Gastrocnemius medialis (tissue), 4 donors: ENCODE data around the gene SRGN. TPM values are rescaled to one million over a fixed set of nuclear protein-coding genes. Genes with fewer than 3 reads are reported as not detected.

ENCODE experiments used
- ATAC-seq, 2 donors: fragments of 150-250 bp; one replicate each; pipeline ENCODE4 v1.9.1; 2016
- DNase-seq, 2 donors: peaks; one replicate each; pipeline ENCODE4 v3.0.0-alpha.2; 2019
- H3K27ac ChIP-seq, 4 donors: fragments of 200-600 bp; sonication (generic); 1 replicate in 1 of 4; 2 replicates in 3 of 4; pipeline ENCODE4 v1.5.1; 2016 to 2018; ENCODE audit warnings: mild to moderate bottlenecking in 2 of 4, moderate library complexity in 1 of 4
- H3K27me3 ChIP-seq, 3 donors: fragments of 200-600 bp; sonication (generic) in 2 of 3; 1 replicate in 1 of 3; 2 replicates in 2 of 3; pipeline versions ENCODE4 v1.5.1 to v1.6.0; 2016 to 2019; ENCODE audit warnings: mild to moderate bottlenecking in 1 of 3, moderate library complexity in 1 of 3
- H3K36me3 ChIP-seq, 2 donors: fragments of 200-600 bp; sonication (generic) in 1 of 2; one replicate each; pipeline ENCODE4 v1.5.1; 2017 to 2018
- H3K4me1 ChIP-seq, 2 donors: fragments of 200-600 bp; sonication (generic) in 1 of 2; one replicate each; pipeline ENCODE4 v1.5.1; 2016 to 2017; ENCODE audit warnings: mild to moderate bottlenecking in 2 of 2
- H3K4me3 ChIP-seq, 4 donors: fragments of 200-600 bp; sonication (generic) in 3 of 4; 1 replicate in 1 of 4; 2 replicates in 3 of 4; pipeline ENCODE4 v1.5.1; 2016 to 2019; ENCODE audit warnings: mild to moderate bottlenecking in 2 of 4
- H3K9me3 ChIP-seq, 3 donors: fragments of 200-600 bp; sonication (generic) in 2 of 3; 1 replicate in 1 of 3; 2 replicates in 2 of 3; pipeline ENCODE4 v1.5.1; 2016 to 2019
- POLR2A ChIP-seq, 2 donors: fragments of 450-650 bp; IDR thresholded peaks; one replicate each; pipeline ENCODE4 v1.6.1; 2017; ENCODE audit warnings: antibody characterized with exemption in 2 of 2, mild to moderate bottlenecking in 2 of 2, moderate library complexity in 2 of 2
- in situ Hi-C, 4 donors: fragments of 200-750 bp; cut with MboI; loops; one replicate each; pipeline versions ENCODE4 v1.15.0 to v1.8.0; 2017; ENCODE audit warnings: low sequenced_read_pairs in 4 of 4
- intact Hi-C: fragments of 100-400 bp; cut with DNase I; formaldehyde crosslinking; loops from one replicate; pipeline ENCODE4 v1.15.1; 2023; ENCODE audit warnings: low total_unique reads
- total RNA-seq, 4 donors: library from RNA; depleted of rRNA; stranded (reverse); fragments of >200 nt; gene quantifications; one replicate each; pipeline versions ENCODE4 v1.1.0 to v1.2.3, GENCODE V29; 2016
- TF ChIP-seq, protein P1 (sequence below), 5 experiments: fragments of 450-650 bp in 3 of 5; fragments of 200-600 bp in 2 of 5; sonication (generic) in 2 of 5; IDR thresholded peaks in 4 of 5; conservative IDR thresholded peaks in 1 of 5; 1 replicate in 4 of 5; 2 replicates in 1 of 5; pipeline ENCODE4 v1.5.1; 2016 to 2019; ENCODE audit warnings: antibody characterized with exemption in 5 of 5, mild to moderate bottlenecking in 3 of 5, moderate library complexity in 3 of 5

Gene SRGN
- total RNA-seq, 4 donors from 2014 or later, result 27.1 to 73.1 (median 37.8) TPM

DNA sequence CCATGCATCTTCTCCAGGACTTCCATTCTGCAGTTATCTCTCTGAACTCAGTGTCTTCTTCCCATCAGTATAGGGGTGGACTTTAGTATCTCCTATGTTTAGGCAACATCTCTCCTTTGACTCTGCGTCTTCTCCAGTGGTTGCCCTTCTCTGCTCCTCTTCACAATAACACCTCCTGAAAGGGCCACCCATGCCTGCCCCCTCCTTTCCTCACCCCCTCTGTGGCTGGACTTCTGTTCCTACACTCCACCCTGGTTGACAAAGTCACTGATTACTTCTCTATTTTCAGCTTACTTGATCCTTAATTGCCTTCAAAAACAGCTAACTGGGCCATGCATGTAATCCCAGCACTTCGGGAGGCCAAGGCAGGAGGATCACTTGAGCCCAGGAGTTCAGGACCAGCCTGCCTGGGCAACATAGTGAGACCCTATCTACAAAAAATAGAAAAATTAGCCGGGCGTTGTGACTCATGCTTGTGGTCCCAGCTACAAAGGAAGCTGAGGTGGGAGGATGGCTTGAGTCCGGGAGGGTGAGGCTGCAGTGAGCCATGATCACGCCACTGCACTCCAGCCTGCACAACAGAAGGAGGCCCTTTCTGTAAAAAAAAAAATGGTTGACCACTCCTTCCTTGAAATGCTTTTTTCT is 13.7 kb downstream of the SRGN start:
- Histone ChIP-seq H3K9me3 (no peaks in the 10 kb centered on the region), H3K27ac (no peak overlapping the region), H3K4me3 (no peak overlapping the region), H3K36me3 (no peaks in the 10 kb centered on the region), H3K27me3 (no peaks in the 10 kb centered on the region), H3K4me1 (no peaks in the 10 kb centered on the region)
- in situ Hi-C loops, result no loop called here
- no peak for DNase-seq
- TF ChIP-seq POLR2A (IDR thresholded peaks at IDR 0.05), result no peak
- TF ChIP-seq, protein P1, sequence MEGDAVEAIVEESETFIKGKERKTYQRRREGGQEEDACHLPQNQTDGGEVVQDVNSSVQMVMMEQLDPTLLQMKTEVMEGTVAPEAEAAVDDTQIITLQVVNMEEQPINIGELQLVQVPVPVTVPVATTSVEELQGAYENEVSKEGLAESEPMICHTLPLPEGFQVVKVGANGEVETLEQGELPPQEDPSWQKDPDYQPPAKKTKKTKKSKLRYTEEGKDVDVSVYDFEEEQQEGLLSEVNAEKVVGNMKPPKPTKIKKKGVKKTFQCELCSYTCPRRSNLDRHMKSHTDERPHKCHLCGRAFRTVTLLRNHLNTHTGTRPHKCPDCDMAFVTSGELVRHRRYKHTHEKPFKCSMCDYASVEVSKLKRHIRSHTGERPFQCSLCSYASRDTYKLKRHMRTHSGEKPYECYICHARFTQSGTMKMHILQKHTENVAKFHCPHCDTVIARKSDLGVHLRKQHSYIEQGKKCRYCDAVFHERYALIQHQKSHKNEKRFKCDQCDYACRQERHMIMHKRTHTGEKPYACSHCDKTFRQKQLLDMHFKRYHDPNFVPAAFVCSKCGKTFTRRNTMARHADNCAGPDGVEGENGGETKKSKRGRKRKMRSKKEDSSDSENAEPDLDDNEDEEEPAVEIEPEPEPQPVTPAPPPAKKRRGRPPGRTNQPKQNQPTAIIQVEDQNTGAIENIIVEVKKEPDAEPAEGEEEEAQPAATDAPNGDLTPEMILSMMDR (IDR thresholded peaks at IDR 0.05 in 4 of 5, conservative IDR thresholded peaks at IDR 0.05 in 1 of 5), result no peak
- intact Hi-C loops, result no loop called here
- ATAC-seq, result no peak

DNA sequence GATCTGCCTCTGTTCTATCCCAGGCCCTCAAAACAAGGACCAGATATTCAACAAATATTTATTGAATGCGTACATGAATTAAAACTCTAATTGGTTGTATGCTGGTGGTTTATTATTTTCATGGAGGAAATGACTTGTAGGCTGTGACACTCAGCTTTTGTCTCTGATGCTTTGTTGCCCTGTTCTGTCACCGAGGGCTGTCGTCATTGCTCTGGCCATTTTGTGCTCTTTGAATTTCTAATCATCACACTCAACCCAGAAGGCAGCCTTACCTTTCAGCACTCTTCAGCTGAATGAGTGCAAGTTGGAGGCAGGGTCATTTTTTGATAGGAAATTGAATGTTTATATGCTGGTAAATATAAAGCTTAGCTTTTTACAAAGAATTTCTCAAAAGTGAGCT is 14.5 kb downstream of the SRGN start:
- no peak for TF ChIP-seq POLR2A (IDR thresholded peaks at IDR 0.05)
- TF ChIP-seq, protein P1 (IDR thresholded peaks at IDR 0.05 in 4 of 5, conservative IDR thresholded peaks at IDR 0.05 in 1 of 5), result no peak
- Histone ChIP-seq H3K4me1 (no peaks in the 10 kb centered on the region), H3K27me3 (no peaks in the 10 kb centered on the region), H3K9me3 (no peaks in the 10 kb centered on the region), H3K27ac (no peak overlapping the region), H3K4me3 (no peak overlapping the region), H3K36me3 (no peaks in the 10 kb centered on the region)
- no peak for DNase-seq
- intact Hi-C loops (no loop called here), in situ Hi-C loops (no loop called here)
- ATAC-seq, result no peak

DNA sequence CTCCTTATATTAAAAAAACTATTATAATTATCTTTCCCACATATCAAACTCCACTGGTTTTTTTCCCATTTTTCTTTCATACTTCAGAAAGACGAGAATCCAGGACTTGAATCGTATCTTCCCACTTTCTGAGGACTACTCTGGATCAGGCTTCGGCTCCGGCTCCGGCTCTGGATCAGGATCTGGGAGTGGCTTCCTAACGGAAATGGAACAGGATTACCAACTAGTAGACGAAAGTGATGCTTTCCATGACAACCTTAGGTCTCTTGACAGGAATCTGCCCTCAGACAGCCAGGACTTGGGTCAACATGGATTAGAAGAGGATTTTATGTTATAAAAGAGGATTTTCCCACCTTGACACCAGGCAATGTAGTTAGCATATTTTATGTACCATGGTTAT is 15.9 kb downstream of the SRGN start:
- no peaks in the 10 kb centered on the region for H3K36me3 ChIP-seq
- no peaks in the 10 kb centered on the region for H3K4me1 ChIP-seq
- H3K27me3 ChIP-seq, result no peaks in the 10 kb centered on the region
- in situ Hi-C loops (no loop called here), intact Hi-C loops (no loop called here)
- TF ChIP-seq, protein P1 (IDR thresholded peaks at IDR 0.05 in 4 of 5, conservative IDR thresholded peaks at IDR 0.05 in 1 of 5), result no peak
- no peak for TF ChIP-seq POLR2A (IDR thresholded peaks at IDR 0.05)
- DNase-seq (no peak), ATAC-seq (no peak)
- H3K27ac ChIP-seq, result no peak overlapping the region
- no peak overlapping the region for H3K4me3 ChIP-seq
- H3K9me3 ChIP-seq, result no peaks in the 10 kb centered on the region

DNA sequence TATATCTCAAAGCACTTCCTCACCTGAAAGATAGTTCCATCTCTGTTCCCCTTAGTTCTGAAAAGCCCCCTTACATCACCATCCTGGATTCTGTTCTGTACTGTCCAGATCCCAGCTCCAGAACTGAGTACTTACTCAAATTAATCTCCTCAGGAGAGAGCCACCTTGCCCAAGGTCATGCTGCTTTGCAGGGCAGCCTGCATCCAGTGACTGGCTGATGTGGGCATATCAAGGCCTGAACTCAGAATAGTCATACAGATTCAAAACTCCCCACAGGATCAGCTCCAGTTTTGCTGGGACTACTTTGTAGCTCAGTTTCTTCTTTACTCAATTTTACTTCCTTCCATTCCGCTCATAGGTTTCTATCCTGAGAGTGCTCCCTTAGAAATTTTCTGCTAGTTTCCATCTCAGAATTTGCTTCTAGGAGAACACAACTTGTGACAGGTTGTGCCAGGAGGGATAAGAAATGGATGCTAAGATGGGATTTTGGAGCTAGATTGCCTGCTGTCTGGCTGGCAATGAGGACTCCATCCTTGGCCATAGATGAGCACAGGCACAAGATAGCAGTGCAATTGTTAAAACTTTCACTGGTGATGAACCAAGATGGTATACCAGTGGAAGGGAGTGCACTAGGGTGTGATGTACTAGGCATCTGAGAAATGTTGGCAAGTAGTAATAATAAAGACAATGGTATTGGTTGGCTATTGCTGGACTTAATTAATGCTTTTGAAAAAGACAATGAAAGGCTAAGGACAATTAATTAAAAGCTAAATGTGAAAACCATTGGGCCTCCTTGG is 17.3 kb downstream of the SRGN start:
- TF ChIP-seq POLR2A (IDR thresholded peaks at IDR 0.05), result no peak
- TF ChIP-seq, protein P1 (IDR thresholded peaks at IDR 0.05 in 4 of 5, conservative IDR thresholded peaks at IDR 0.05 in 1 of 5), result no peak
- no peak for ATAC-seq
- in situ Hi-C loops, result no loop called here
- H3K4me3 ChIP-seq, result no peak overlapping the region
- intact Hi-C loops, result no loop called here
- no peaks in the 10 kb centered on the region for H3K27me3 ChIP-seq
- H3K9me3 ChIP-seq, result no peaks in the 10 kb centered on the region
- no peak overlapping the region for H3K27ac ChIP-seq
- DNase-seq, result no peak
- no peaks in the 10 kb centered on the region for H3K36me3 ChIP-seq
- H3K4me1 ChIP-seq, result no peaks in the 10 kb centered on the region
